Measurements from ENCODE around the gene COX6B1.

The COX6B1 gene

DNA sequence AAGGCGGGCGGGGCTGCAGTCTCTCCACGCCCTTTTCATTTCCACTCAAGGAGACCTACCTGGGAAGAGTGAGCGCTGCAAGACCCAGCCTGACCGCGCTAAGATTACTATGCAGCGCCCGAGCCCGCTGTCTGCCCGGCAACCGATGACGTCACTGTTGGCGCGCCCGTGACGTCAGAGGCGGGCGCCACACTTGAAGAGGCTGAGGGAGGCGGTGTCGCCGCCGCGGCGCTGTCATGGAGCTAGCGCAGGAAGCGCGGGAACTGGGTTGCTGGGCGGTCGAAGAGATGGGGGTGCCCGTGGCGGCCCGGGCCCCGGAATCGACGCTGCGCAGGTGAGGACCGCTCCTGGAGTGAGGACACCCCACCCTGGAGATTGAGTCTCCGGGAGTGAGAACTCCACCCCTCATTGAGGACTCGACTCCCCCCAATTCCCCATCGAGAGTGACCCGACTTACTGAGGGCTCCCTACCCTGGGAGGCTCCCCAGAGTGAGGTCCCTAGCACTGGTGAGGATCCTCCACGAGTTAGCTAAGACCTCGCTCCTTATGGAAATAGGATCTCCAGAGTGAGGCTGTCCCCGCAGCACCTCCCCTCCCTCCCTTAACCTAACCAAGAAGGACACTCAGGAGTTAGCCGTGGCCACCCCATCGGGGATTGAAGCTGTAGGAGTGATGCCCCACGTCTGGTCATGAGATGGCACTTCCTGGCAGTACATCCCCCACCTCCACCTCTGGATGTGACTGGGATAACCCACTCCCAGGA is 35.4 kb upstream of the COX6B1 start, which contains the start of gene HAUS5 (continued):
- TF ChIP-seq, protein P1, sequence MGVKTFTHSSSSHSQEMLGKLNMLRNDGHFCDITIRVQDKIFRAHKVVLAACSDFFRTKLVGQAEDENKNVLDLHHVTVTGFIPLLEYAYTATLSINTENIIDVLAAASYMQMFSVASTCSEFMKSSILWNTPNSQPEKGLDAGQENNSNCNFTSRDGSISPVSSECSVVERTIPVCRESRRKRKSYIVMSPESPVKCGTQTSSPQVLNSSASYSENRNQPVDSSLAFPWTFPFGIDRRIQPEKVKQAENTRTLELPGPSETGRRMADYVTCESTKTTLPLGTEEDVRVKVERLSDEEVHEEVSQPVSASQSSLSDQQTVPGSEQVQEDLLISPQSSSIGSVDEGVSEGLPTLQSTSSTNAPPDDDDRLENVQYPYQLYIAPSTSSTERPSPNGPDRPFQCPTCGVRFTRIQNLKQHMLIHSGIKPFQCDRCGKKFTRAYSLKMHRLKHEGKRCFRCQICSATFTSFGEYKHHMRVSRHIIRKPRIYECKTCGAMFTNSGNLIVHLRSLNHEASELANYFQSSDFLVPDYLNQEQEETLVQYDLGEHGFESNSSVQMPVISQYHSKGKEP (tag by site-specific recombination; IDR thresholded peaks at IDR 0.05): no peak; the same call in none of the 2 replicates
- TF ChIP-seq, protein P2, sequence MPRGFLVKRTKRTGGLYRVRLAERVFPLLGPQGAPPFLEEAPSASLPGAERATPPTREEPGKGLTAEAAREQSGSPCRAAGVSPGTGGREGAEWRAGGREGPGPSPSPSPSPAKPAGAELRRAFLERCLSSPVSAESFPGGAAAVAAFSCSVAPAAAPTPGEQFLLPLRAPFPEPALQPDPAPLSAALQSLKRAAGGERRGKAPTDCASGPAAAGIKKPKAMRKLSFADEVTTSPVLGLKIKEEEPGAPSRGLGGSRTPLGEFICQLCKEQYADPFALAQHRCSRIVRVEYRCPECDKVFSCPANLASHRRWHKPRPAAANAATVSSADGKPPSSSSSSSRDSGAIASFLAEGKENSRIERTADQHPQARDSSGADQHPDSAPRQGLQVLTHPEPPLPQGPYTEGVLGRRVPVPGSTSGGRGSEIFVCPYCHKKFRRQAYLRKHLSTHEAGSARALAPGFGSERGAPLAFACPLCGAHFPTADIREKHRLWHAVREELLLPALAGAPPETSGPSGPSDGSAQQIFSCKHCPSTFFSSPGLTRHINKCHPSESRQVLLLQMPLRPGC (tag by site-specific recombination; IDR thresholded peaks at IDR 0.05): peak; percentile 96
- peak; percentile 94 for TF ChIP-seq ZBTB6 (tag by site-specific recombination; IDR thresholded peaks at IDR 0.05)
- TF ChIP-seq ZNF175 (tag by site-specific recombination; IDR thresholded peaks at IDR 0.05): no peak
- no peak for TF ChIP-seq TCF7L2 (IDR thresholded peaks at IDR 0.05; ENCODE audit: borderline replicate concordance, low read depth, low read length)
- TF ChIP-seq ZNF2 (tag by site-specific recombination; IDR thresholded peaks at IDR 0.05): peak; percentile 90; the same call in 1 of the 2 replicates
- peak; percentile 97 for TF ChIP-seq ZNF24 (tag by site-specific recombination; IDR thresholded peaks at IDR 0.05)
- TF ChIP-seq, protein P3, sequence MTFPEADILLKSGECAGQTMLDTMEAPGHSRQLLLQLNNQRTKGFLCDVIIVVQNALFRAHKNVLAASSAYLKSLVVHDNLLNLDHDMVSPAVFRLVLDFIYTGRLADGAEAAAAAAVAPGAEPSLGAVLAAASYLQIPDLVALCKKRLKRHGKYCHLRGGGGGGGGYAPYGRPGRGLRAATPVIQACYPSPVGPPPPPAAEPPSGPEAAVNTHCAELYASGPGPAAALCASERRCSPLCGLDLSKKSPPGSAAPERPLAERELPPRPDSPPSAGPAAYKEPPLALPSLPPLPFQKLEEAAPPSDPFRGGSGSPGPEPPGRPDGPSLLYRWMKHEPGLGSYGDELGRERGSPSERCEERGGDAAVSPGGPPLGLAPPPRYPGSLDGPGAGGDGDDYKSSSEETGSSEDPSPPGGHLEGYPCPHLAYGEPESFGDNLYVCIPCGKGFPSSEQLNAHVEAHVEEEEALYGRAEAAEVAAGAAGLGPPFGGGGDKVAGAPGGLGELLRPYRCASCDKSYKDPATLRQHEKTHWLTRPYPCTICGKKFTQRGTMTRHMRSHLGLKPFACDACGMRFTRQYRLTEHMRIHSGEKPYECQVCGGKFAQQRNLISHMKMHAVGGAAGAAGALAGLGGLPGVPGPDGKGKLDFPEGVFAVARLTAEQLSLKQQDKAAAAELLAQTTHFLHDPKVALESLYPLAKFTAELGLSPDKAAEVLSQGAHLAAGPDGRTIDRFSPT (tag by site-specific recombination; IDR thresholded peaks at IDR 0.05): peak; percentile 78; the same call in 1 of the 2 replicates
- TF ChIP-seq PBX3 (CRISPR knock-in tag; IDR thresholded peaks at IDR 0.05): peak; percentile 65; the same call in 1 of the 2 replicates
- no peak for TF ChIP-seq ZNF596 (tag by site-specific recombination; IDR thresholded peaks at IDR 0.05)
- TF ChIP-seq ZNF354C (tag by site-specific recombination; IDR thresholded peaks at IDR 0.05; ENCODE audit: borderline replicate concordance, low read depth): no peak
- TF ChIP-seq, protein P4, sequence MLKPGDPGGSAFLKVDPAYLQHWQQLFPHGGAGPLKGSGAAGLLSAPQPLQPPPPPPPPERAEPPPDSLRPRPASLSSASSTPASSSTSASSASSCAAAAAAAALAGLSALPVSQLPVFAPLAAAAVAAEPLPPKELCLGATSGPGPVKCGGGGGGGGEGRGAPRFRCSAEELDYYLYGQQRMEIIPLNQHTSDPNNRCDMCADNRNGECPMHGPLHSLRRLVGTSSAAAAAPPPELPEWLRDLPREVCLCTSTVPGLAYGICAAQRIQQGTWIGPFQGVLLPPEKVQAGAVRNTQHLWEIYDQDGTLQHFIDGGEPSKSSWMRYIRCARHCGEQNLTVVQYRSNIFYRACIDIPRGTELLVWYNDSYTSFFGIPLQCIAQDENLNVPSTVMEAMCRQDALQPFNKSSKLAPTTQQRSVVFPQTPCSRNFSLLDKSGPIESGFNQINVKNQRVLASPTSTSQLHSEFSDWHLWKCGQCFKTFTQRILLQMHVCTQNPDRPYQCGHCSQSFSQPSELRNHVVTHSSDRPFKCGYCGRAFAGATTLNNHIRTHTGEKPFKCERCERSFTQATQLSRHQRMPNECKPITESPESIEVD (tag by site-specific recombination; IDR thresholded peaks at IDR 0.05): no peak; the same call in 1 of the 2 replicates
- TF ChIP-seq ZXDB (tag by site-specific recombination; IDR thresholded peaks at IDR 0.05): peak; percentile 93
- no peak for TF ChIP-seq ZNF768 (tag by site-specific recombination; IDR thresholded peaks at IDR 0.05)
- peak; percentile 89 for TF ChIP-seq GLIS2 (tag by site-specific recombination; IDR thresholded peaks at IDR 0.05)
- TF ChIP-seq OVOL3 (tag by site-specific recombination; IDR thresholded peaks at IDR 0.05): 0 out of 2 replicates have a peak, but pooled peaks have one; percentile 59
- no peak for TF ChIP-seq ZFP3 (tag by site-specific recombination; IDR thresholded peaks at IDR 0.05; ENCODE audit: low read depth)
- TF ChIP-seq ZNF830 (tag by site-specific recombination; IDR thresholded peaks at IDR 0.05; ENCODE audit: low read depth): no peak
- TF ChIP-seq, protein P5, sequence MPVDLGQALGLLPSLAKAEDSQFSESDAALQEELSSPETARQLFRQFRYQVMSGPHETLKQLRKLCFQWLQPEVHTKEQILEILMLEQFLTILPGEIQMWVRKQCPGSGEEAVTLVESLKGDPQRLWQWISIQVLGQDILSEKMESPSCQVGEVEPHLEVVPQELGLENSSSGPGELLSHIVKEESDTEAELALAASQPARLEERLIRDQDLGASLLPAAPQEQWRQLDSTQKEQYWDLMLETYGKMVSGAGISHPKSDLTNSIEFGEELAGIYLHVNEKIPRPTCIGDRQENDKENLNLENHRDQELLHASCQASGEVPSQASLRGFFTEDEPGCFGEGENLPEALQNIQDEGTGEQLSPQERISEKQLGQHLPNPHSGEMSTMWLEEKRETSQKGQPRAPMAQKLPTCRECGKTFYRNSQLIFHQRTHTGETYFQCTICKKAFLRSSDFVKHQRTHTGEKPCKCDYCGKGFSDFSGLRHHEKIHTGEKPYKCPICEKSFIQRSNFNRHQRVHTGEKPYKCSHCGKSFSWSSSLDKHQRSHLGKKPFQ (tag by site-specific recombination; IDR thresholded peaks at IDR 0.05): no peak; the same call in 1 of the 2 replicates
- TF ChIP-seq ZFP41 (tag by site-specific recombination; IDR thresholded peaks at IDR 0.05; ENCODE audit: borderline replicate concordance): no peak
- peak; percentile 41; the same call in 1 of the 2 replicates for TF ChIP-seq ZBTB20 (tag by site-specific recombination; IDR thresholded peaks at IDR 0.05)
- no peak for TF ChIP-seq ZNF521 (tag by site-specific recombination; IDR thresholded peaks at IDR 0.05)
- peak; percentile 84 for TF ChIP-seq KLF9 (tag by site-specific recombination; IDR thresholded peaks at IDR 0.05; ENCODE audit: low read depth)
- TF ChIP-seq ZNF335 (tag by site-specific recombination; conservative IDR thresholded peaks at IDR 0.05): peak; percentile 100
- peak; percentile 95 for TF ChIP-seq SP7 (tag by site-specific recombination; IDR thresholded peaks at IDR 0.05)
- no peak for TF ChIP-seq ZNF473 (tag by site-specific recombination; IDR thresholded peaks at IDR 0.05)
- TF ChIP-seq ZBTB8A (tag by site-specific recombination; IDR thresholded peaks at IDR 0.05): peak; percentile 95
- TF ChIP-seq ZNF292 (tag by site-specific recombination; IDR thresholded peaks at IDR 0.05; ENCODE audit: borderline replicate concordance, low read depth): no peak

All from HEK293 (cell line).